K562 (cell line): Measurements from ENCODE around the gene UCHL1. TPM values are rescaled to one million over a fixed set of nuclear protein-coding genes. Genes with fewer than 3 reads are reported as not detected.

Source experiments
- ATAC-seq: fragments of 200-7000 bp; cut with Tn5 transposase; 3 replicates; pipeline ENCODE4 v1.9.1; 2020; ENCODE audit warnings: moderate library complexity
- BruUV-seq: library from RNA; stranded (reverse); fragments of 400-500 nt; replicated peaks from 2 replicates; lab custom pipeline; 2021; lab: Mats Ljungman, UMichigan
- CTCF ChIA-PET: fragments of 300-600 bp; formaldehyde crosslinking; extraction: SDS; loops from one replicate; lab custom pipeline; 2021; ENCODE audit warnings: low intra/inter-chr PET ratio; lab: Yijun Ruan, JAX
- POLR2A ChIA-PET: fragments of 300-600, 350-650 bp; sonication (Branson Sonifier 250); formaldehyde crosslinking; extraction: SDS; loops from one replicate; lab custom pipeline; 2021; ENCODE audit warnings: antibody characterized with exemption, inconsistent platforms; lab: Yijun Ruan, JAX
- DNase-seq, 4 experiments: peaks; one replicate each; pipeline versions ENCODE4 v3.0.0 to v3.0.0-alpha.2; 2011 to 2018; ENCODE audit warnings: low spot score in 3 of 4, mixed read lengths in 3 of 4; ENCODE audit errors: extremely low read depth in 1 of 4
- FAIRE-seq: peaks from 2 replicates; lab custom pipeline; 2011; peaks lifted over from hg19 to GRCh38; lab: Jason Lieb, UNC
- H2AFZ ChIP-seq: 2 replicates; pipeline ENCODE4 v1.6.0; 2011; ENCODE audit warnings: low read depth, low read length, control low read depth, inconsistent platforms
- H3K27ac ChIP-seq: fragments of 200-600 bp; 3 replicates; pipeline ENCODE4 v1.8.0; 2011; ENCODE audit warnings: low read depth, mild to moderate bottlenecking, control low read depth, inconsistent platforms, low read length, moderate library complexity, mixed read lengths; ENCODE audit errors: extremely low read depth
- H3K27me3 ChIP-seq, 2 experiments: fragments of 300-600 bp in 1 of 2; 2 replicates in 1 of 2; 3 replicates in 1 of 2; pipeline versions ENCODE4 v1.6.0 to v1.8.0; 2011; ENCODE audit warnings: inconsistent platforms in 2 of 2, low read length in 2 of 2, mild to moderate bottlenecking in 1 of 2, mixed read lengths in 1 of 2, moderate library complexity in 1 of 2; ENCODE audit not compliant: control insufficient read depth in 2 of 2, insufficient read depth in 2 of 2
- H3K36me3 ChIP-seq: fragments of 300-600 bp; 3 replicates; pipeline ENCODE4 v1.8.0; 2011; ENCODE audit warnings: mild to moderate bottlenecking, low read length, inconsistent platforms; ENCODE audit not compliant: control insufficient read depth, insufficient read depth
- H3K4me1 ChIP-seq, 2 experiments: fragments of 200-600 bp in 1 of 2; replicated peaks in 1 of 2; 2 replicates in 1 of 2; 3 replicates in 1 of 2; pipeline versions ENCODE4 v1.5.1 to v1.8.0; 2011; ENCODE audit warnings: inconsistent platforms in 2 of 2, low read length in 2 of 2, mild to moderate bottlenecking in 1 of 2, mixed read lengths in 1 of 2, moderate library complexity in 1 of 2; ENCODE audit not compliant: control insufficient read depth in 2 of 2, insufficient read depth in 2 of 2
- H3K4me2 ChIP-seq: 2 replicates; pipeline ENCODE4 v1.6.1; 2011; ENCODE audit warnings: low read length, control low read depth, inconsistent platforms, mixed read lengths; ENCODE audit not compliant: insufficient read depth
- H3K4me3 ChIP-seq: fragments of 200-600 bp; sonication (generic), shearing (Covaris generic); 2 replicates; pipeline ENCODE4 v1.5.1; 2016; ENCODE audit warnings: control low read depth, inconsistent platforms
- H3K79me2 ChIP-seq: fragments of 200-600 bp; 3 replicates; pipeline ENCODE4 v1.8.0; 2011; ENCODE audit warnings: low read length, inconsistent platforms; ENCODE audit not compliant: control insufficient read depth, insufficient read depth
- H3K9ac ChIP-seq, 2 experiments: 2 replicates each; pipeline versions ENCODE4 v1.6.0 to v1.6.1; 2011; ENCODE audit warnings: low read depth in 2 of 2, low read length in 2 of 2, control low read depth in 1 of 2, inconsistent platforms in 1 of 2, mild to moderate bottlenecking in 1 of 2, mixed read lengths in 1 of 2; ENCODE audit not compliant: insufficient read depth in 1 of 2
- H3K9me1 ChIP-seq: one replicate; pipeline ENCODE4 v1.6.0; 2011; ENCODE audit warnings: inconsistent platforms, mild to moderate bottlenecking, low read length, moderate library complexity; ENCODE audit not compliant: control insufficient read depth, insufficient read depth
- H3K9me3 ChIP-seq: replicated peaks from 2 replicates; pipeline ENCODE4 v1.5.1; 2011; ENCODE audit warnings: low read depth, low read length, inconsistent platforms; ENCODE audit not compliant: control insufficient read depth, insufficient read depth
- H4K20me1 ChIP-seq: replicated peaks from 2 replicates; pipeline ENCODE4 v1.6.1; 2011; ENCODE audit warnings: low read length, inconsistent platforms, mixed read lengths; ENCODE audit not compliant: control insufficient read depth, insufficient read depth
- ETS1 ChIP-seq: conservative IDR thresholded peaks from 2 replicates; pipeline ENCODE4 v1.6.1; 2011; ENCODE audit warnings: low read depth, mild to moderate bottlenecking, low read length; ENCODE audit not compliant: control insufficient read depth
- HLTF ChIP-seq: fragments of 450-650 bp; IDR thresholded peaks from 2 replicates; pipeline ENCODE4 v1.6.1; 2016
- MAZ ChIP-seq, 2 experiments: fragments of 450-650 bp in 1 of 2; sonication (generic) in 1 of 2; formaldehyde crosslinking; IDR thresholded peaks in 1 of 2; conservative IDR thresholded peaks in 1 of 2; 2 replicates each; pipeline versions ENCODE4 v1.4.0 to v1.5.0; 2020; ENCODE audit warnings: mild to moderate bottlenecking in 1 of 2, missing genetic modification reagents in 1 of 2
- MCM2 ChIP-seq: fragments of 450-650 bp; IDR thresholded peaks from 2 replicates; pipeline ENCODE4 v1.6.1; 2017; ENCODE audit warnings: low read depth, mild to moderate bottlenecking
- RBM39 ChIP-seq: fragments of 200-400 bp; formaldehyde crosslinking; optimal IDR thresholded peaks from 2 replicates; pipeline ENCODE3; 2018; ENCODE audit warnings: low read depth, low read length
- SRSF3 ChIP-seq: fragments of 200-400 bp; formaldehyde crosslinking; IDR thresholded peaks from 2 replicates; pipeline ENCODE4 v1.6.1; 2016; ENCODE audit warnings: mild to moderate bottlenecking, low read length, moderate library complexity; ENCODE audit not compliant: insufficient read depth
- TAF1 ChIP-seq: IDR thresholded peaks from 2 replicates; pipeline ENCODE4 v1.6.1; 2011; ENCODE audit warnings: mild to moderate bottlenecking, low read length, moderate library complexity; ENCODE audit not compliant: insufficient read depth, control insufficient read depth, severe bottlenecking; ENCODE audit errors: extremely low read depth
- ZNF398 ChIP-seq: fragments of 250-450 bp; sonication (Bioruptor Pico); IDR thresholded peaks from 2 replicates; pipeline ENCODE4 v1.8.0; 2021; ENCODE audit warnings: moderate library complexity, mild to moderate bottlenecking, inconsistent platforms
- WGBS: fragments of 100-300 bp; shearing (Covaris generic); methylation state at CpG from one replicate; pipeline ENCODE4 v1.1.6; 2016; ENCODE audit warnings: low coverage, mixed read lengths; ENCODE audit not compliant: insufficient coverage; ENCODE audit errors: missing lambda C conversion rate; 5-methylcytosine and 5-hydroxymethylcytosine counted together
- in situ Hi-C: fragments of 300-500 bp; cut with MboI; formaldehyde crosslinking; loops from 4 replicates; pipeline ENCODE4 v1.15.0; 2018; ENCODE audit warnings: inconsistent platforms, mixed read lengths
- intact Hi-C: fragments of 100-400 bp; cut with micrococcal nuclease; formaldehyde crosslinking; loops from 2 replicates; pipeline ENCODE4 v1.14.2; 2022
- polyA plus RNA-seq, 8 experiments: library from polyadenylated mRNA; depleted of rRNA in 4 of 8; stranded (reverse) in 5 of 8; unstranded in 3 of 8; fragments of >200 nt; fragmentation: Nextera tagmentation in 2 of 8; fragmentation: Illumina TruSeq in 1 of 8; extraction: Ambion mirVana in 2 of 8; extraction: Trizol in 1 of 8; gene quantifications; 2 replicates each; pipeline versions ENCODE4 v1.2.1 to v1.2.3, GENCODE V29; 2011 to 2014; ENCODE audit warnings: inconsistent platforms in 1 of 8, missing spikeins in 1 of 8
- total RNA-seq, 7 experiments: library from RNA; depleted of rRNA in 6 of 7; stranded (reverse); fragments of >200 nt in 6 of 7; fragmentation: Illumina TruSeq in 2 of 7; extraction: Trizol in 2 of 7; gene quantifications; 2 replicates each; pipeline versions ENCODE4 v1.2.1 to v1.2.3, GENCODE V29; 2011 to 2021; ENCODE audit warnings: low replicate concordance in 1 of 7
- TF ChIP-seq, protein P1 (sequence below): fragments of 200-800 bp; sonication (Bioruptor generic); IDR thresholded peaks from 2 replicates; pipeline ENCODE4 v1.6.1; 2016; ENCODE audit warnings: missing genetic modification characterization, missing compliant biosample characterization
- TF ChIP-seq, protein P2 (sequence below), 3 experiments: fragments of 200-800 bp in 1 of 3; sonication (Bioruptor generic) in 1 of 3; sonication (generic) in 1 of 3; formaldehyde crosslinking in 1 of 3; IDR thresholded peaks; 2 replicates each; pipeline versions ENCODE4 v1.6.1 to v1.8.0; 2016 to 2022; ENCODE audit warnings: mild to moderate bottlenecking in 2 of 3, missing compliant biosample characterization in 2 of 3, missing genetic modification characterization in 2 of 3, missing genetic modification reagents in 1 of 3

The UCHL1 gene
- total and polyA plus RNA-seq, 9 of the 15 experiments (the other 6 are each of a cell fraction or from before 2014, with no cell fraction given), result 0.42 TPM; not detected in 8

DNA sequence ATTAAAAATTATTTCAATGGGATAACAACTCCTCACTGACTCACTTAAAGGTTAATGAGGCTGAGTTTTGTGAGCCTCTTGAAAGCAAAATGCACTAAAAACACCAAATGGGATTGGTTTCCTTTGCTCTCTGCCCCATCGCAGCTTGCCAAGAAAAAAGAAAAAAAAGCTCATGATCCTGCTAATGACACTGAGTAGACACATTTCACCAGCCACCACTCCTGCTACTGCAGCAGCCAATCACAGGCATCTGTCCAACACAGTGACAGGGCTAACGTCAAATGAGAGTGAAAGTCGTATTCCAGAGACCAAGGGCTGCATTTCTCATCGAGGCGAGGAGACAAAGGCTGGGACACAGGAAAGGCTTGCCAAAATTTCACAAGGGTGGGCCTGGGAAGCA lies 47.5 kb upstream of the UCHL1 start (continued):
- no peak for TF ChIP-seq TAF1
- TF ChIP-seq ZNF398 (CRISPR knock-in tag), result no peak

DNA sequence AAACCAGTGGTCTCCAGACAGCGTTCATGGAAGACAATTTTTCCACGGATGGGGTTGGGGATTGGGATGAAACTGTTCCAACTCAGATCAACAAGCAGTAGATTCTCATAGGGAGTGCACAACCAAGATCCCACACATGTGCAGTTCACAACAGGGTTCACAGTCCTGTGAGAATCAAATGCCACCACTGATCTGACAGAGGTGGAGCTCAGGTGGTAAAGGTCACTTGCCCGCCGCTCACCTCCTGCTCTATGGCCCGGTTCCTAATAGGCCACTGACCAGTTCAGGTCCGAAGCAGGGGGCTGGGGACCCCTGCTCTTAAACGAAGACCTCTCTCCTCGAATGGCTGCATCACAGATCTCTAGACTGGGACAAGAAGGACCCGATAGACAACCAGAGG lies 46.8 kb upstream of the UCHL1 start:
- no TSS peak for BruUV-seq
- no peak for DNase-seq
- in situ Hi-C loops, result loop anchor here (10.0 kb wide), 1 partner anchor 235 kb away; no protein-coding TSS in a partner anchor
- ChIA-PET CTCF (no interaction called here), POLR2A (no interaction called here)
- Histone ChIP-seq H3K79me2 (no peaks in the 10 kb centered on the region), H3K4me1 (peaks cover 0 to 9% of the 10 kb centered on the region in 2 experiments; a peak in 2 of 5 replicates), H3K9me3 (no peaks in the 10 kb centered on the region), H3K36me3 (no peaks in the 10 kb centered on the region), H3K27me3 (peaks cover 11 to 17% of the 10 kb centered on the region in 2 experiments; a peak in 4 of 5 replicates), H3K9ac (no peak overlapping the region), H3K4me2 (no peak overlapping the region), H2AFZ (no peak overlapping the region), H3K9me1 (no peaks in the 10 kb centered on the region), H4K20me1 (no peaks in the 10 kb centered on the region), H3K27ac (no peak overlapping the region), H3K4me3 (no peak overlapping the region)
- FAIRE-seq, result no peak
- no peak for ATAC-seq
- intact Hi-C loops, result no loop called here
- 2% methylated on average over 9 of the region's 9 CpGs for WGBS
- no peak for TF ChIP-seq ETS1
- TF ChIP-seq MAZ (CRISPR knock-in tag; conservative IDR thresholded peaks at IDR 0.05 in 1 of 2, IDR thresholded peaks at IDR 0.05 in 1 of 2), result no peak
- no peak for TF ChIP-seq SRSF3
- TF ChIP-seq, protein P1, sequence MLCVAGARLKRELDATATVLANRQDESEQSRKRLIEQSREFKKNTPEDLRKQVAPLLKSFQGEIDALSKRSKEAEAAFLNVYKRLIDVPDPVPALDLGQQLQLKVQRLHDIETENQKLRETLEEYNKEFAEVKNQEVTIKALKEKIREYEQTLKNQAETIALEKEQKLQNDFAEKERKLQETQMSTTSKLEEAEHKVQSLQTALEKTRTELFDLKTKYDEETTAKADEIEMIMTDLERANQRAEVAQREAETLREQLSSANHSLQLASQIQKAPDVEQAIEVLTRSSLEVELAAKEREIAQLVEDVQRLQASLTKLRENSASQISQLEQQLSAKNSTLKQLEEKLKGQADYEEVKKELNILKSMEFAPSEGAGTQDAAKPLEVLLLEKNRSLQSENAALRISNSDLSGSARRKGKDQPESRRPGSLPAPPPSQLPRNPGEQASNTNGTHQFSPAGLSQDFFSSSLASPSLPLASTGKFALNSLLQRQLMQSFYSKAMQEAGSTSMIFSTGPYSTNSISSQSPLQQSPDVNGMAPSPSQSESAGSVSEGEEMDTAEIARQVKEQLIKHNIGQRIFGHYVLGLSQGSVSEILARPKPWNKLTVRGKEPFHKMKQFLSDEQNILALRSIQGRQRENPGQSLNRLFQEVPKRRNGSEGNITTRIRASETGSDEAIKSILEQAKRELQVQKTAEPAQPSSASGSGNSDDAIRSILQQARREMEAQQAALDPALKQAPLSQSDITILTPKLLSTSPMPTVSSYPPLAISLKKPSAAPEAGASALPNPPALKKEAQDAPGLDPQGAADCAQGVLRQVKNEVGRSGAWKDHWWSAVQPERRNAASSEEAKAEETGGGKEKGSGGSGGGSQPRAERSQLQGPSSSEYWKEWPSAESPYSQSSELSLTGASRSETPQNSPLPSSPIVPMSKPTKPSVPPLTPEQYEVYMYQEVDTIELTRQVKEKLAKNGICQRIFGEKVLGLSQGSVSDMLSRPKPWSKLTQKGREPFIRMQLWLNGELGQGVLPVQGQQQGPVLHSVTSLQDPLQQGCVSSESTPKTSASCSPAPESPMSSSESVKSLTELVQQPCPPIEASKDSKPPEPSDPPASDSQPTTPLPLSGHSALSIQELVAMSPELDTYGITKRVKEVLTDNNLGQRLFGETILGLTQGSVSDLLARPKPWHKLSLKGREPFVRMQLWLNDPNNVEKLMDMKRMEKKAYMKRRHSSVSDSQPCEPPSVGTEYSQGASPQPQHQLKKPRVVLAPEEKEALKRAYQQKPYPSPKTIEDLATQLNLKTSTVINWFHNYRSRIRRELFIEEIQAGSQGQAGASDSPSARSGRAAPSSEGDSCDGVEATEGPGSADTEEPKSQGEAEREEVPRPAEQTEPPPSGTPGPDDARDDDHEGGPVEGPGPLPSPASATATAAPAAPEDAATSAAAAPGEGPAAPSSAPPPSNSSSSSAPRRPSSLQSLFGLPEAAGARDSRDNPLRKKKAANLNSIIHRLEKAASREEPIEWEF (CRISPR knock-in tag), result no peak
- no peak for TF ChIP-seq MCM2
- TF ChIP-seq RBM39, result no peak
- TF ChIP-seq, protein P2, sequence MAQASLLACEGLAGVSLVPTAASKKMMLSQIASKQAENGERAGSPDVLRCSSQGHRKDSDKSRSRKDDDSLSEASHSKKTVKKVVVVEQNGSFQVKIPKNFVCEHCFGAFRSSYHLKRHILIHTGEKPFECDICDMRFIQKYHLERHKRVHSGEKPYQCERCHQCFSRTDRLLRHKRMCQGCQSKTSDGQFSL (CRISPR knock-in tag; IDR thresholded peaks at IDR 0.05), result no peak
- TF ChIP-seq, protein P2 (tag; IDR thresholded peaks at IDR 0.05), result no peak
- no peak for TF ChIP-seq HLTF
